Heart left ventricle (tissue), 13 donors: ENCODE measurements around the gene ZNF326.

Experiments used
- POLR2A ChIP-seq, 2 donors: fragments of 450-650 bp; IDR thresholded peaks; one replicate each; pipeline ENCODE4 v1.6.1; 2017; ENCODE audit warnings: antibody characterized with exemption in 2 of 2, mild to moderate bottlenecking in 2 of 2, moderate library complexity in 2 of 2
- TF ChIP-seq, protein P1 (sequence below), 12 donors: fragments of 200-600 bp; sonication (generic) in 4 of 12; IDR thresholded peaks; one replicate each; pipeline versions ENCODE4 v1.5.0 to v1.8.0; 2018 to 2022; ENCODE audit warnings: antibody characterized with exemption in 12 of 12, mild to moderate bottlenecking in 5 of 12
- donor health status: ischemic (EF 13 %, LVEDD 7.1; RV severe dilation, severe dysfunction).
- donor health status: DM: no; HTN: yes; CAD: no.
- donor health status: DM: no; HTN: no; CAD: no.
- donor health status: ischemic (EF 25% LVEDD 6.9; RV normal size, moderate dysfunction).
- donor health status: ischemic (EF 25% LVEDD 5.7; RV mildly dilated, moderate dysfunction).
- donor health status: ischemic (EF 35%, LVEDD 5.7; RV mildly dilated, moderate dysfunction).
- donor health status: nonischemic (EF 11% LVEDD 7.7; RV severe dilation, severe dysfunction).
- donor health status: DM: yes; HTN: yes; CAD: no.
- donor health status: PGD.
- donor health status: ischemic (EF 29% LVEDD 5.4; RV normal size, mild dysfunction).
- donor health status: nonischemic (EF 23%, LVEDD 6.1; RV moderate dilation, normal function).

DNA sequence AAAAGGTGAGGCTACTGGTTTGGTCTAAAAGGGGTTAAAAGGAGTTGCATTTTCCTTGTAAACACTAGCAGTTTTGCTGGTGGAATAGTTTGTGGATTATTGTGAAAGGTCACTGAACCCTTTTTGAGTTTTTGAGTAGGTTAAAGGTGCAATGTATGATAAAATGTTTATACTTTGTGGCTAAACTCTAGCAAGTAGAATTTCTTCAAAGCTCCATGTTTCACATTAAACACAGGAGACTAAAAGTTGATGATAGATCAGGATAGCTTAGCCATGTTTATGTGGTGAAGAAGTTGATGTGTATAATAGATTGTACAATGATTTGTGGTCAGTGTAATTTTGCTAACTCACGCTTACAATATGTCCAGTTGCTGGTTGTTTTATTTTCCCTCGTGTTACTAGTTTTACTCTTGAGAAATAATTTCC is 13.1 kb downstream of the ZNF326 start:
- no peak for TF ChIP-seq POLR2A (IDR thresholded peaks at IDR 0.05)
- TF ChIP-seq, protein P1, sequence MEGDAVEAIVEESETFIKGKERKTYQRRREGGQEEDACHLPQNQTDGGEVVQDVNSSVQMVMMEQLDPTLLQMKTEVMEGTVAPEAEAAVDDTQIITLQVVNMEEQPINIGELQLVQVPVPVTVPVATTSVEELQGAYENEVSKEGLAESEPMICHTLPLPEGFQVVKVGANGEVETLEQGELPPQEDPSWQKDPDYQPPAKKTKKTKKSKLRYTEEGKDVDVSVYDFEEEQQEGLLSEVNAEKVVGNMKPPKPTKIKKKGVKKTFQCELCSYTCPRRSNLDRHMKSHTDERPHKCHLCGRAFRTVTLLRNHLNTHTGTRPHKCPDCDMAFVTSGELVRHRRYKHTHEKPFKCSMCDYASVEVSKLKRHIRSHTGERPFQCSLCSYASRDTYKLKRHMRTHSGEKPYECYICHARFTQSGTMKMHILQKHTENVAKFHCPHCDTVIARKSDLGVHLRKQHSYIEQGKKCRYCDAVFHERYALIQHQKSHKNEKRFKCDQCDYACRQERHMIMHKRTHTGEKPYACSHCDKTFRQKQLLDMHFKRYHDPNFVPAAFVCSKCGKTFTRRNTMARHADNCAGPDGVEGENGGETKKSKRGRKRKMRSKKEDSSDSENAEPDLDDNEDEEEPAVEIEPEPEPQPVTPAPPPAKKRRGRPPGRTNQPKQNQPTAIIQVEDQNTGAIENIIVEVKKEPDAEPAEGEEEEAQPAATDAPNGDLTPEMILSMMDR (IDR thresholded peaks at IDR 0.05): no peak
